CD4-positive, alpha-beta T cell (primary cell): ENCODE data around the gene ITGA2B. TPM values are rescaled to one million over a fixed set of nuclear protein-coding genes. Genes with fewer than 3 reads are reported as not detected.

Experiments
- ATAC-seq: fragments of 200-7000 bp; cut with Tn5 transposase; one replicate; pipeline ENCODE4 v1.10.0; 2022; ENCODE audit warnings: mild to moderate bottlenecking; ENCODE audit not compliant: poor library complexity
- CTCF ChIA-PET: fragments of 350-600 bp; sonication (Branson Sonifier 250); formaldehyde crosslinking; loops from one replicate; lab custom pipeline; 2021; ENCODE audit warnings: antibody characterized with exemption, inconsistent platforms; lab: Charles Lee
- POLR2A ChIA-PET: fragments of 350-600 bp; sonication (Branson Sonifier 250); formaldehyde crosslinking; loops from one replicate; lab custom pipeline; 2021; ENCODE audit warnings: antibody characterized with exemption, inconsistent platforms; lab: Charles Lee
- DNase-seq, 14 experiments: peaks; one replicate each; pipeline ENCODE4 v3.0.0-alpha.2; 2013 to 2020; ENCODE audit warnings: mixed read lengths in 2 of 14
- H3K27ac ChIP-seq, 2 donors: one replicate each; pipeline versions ENCODE4 v1.5.1 to v1.7.0; 2013; ENCODE audit warnings: low read length in 2 of 2, low read depth in 1 of 2, mild to moderate bottlenecking in 1 of 2
- H3K27me3 ChIP-seq, 2 experiments: 1 replicate in 1 of 2; 2 replicates in 1 of 2; pipeline versions ENCODE4 v1.6.1 to v1.7.0; 2013; ENCODE audit warnings: low read length in 2 of 2, control low read depth in 1 of 2, mild to moderate bottlenecking in 1 of 2, moderate library complexity in 1 of 2; ENCODE audit not compliant: insufficient read depth in 2 of 2, control insufficient read depth in 1 of 2
- H3K36me3 ChIP-seq: one replicate; pipeline ENCODE4 v1.6.1; 2013; ENCODE audit warnings: low read length, control low read depth; ENCODE audit not compliant: insufficient read depth
- H3K4me1 ChIP-seq: one replicate; pipeline ENCODE4 v1.6.1; 2013; ENCODE audit warnings: low read length, control low read depth; ENCODE audit not compliant: insufficient read depth
- H3K4me3 ChIP-seq: one replicate; pipeline ENCODE4 v1.5.1; 2013; ENCODE audit warnings: mild to moderate bottlenecking, low read length, moderate library complexity
- H3K9me3 ChIP-seq, 2 experiments: 1 replicate in 1 of 2; 2 replicates in 1 of 2; pipeline versions ENCODE4 v1.6.1 to v1.7.0; 2013; ENCODE audit warnings: low read length in 2 of 2, mild to moderate bottlenecking in 2 of 2, control low read depth in 1 of 2, moderate library complexity in 1 of 2; ENCODE audit not compliant: control insufficient read depth in 1 of 2, insufficient read depth in 1 of 2
- H3K27ac Mint-ChIP-seq: one replicate; pipeline ENCODE4 v1.8.0; 2020; ENCODE audit warnings: mixed read lengths
- H3K27me3 Mint-ChIP-seq: one replicate; pipeline ENCODE4 v1.8.0; 2021; ENCODE audit warnings: mixed read lengths
- H3K36me3 Mint-ChIP-seq: one replicate; pipeline ENCODE4 v1.8.0; 2021; ENCODE audit warnings: low read depth, mixed read lengths
- H3K4me1 Mint-ChIP-seq: one replicate; pipeline ENCODE4 v1.8.0; 2021; ENCODE audit warnings: low read depth, mixed read lengths
- H3K4me3 Mint-ChIP-seq: one replicate; pipeline ENCODE4 v1.8.0; 2020; ENCODE audit warnings: mild to moderate bottlenecking, mixed read lengths
- H3K9me3 Mint-ChIP-seq: one replicate; pipeline ENCODE4 v1.8.0; 2020; ENCODE audit warnings: mixed read lengths
- intact Hi-C, 2 experiments: fragments of 100-400 bp; cut with DNase I in 1 of 2; cut with micrococcal nuclease in 1 of 2; formaldehyde crosslinking; loops; one replicate each; pipeline versions ENCODE4 v1.15.1 to v1.9.0; 2023 to 2025; cut with DNase I, micrococcal nuclease
- total RNA-seq, 174 experiments: library from RNA in 2 of 174; stranded (reverse) in 2 of 174; gene quantifications; one replicate each; pipeline ENCODE4 v1.2.3 and lab custom pipeline; 2021 to 2026
- TF ChIP-seq, protein P1 (sequence below): fragments of 200-600 bp; IDR thresholded peaks from one replicate; pipeline ENCODE4 v1.8.0; 2022; ENCODE audit warnings: antibody characterized with exemption, mild to moderate bottlenecking

ITGA2B gene
- total RNA-seq, 2 experiments from 2014 or later: 0.85 to 0.87 TPM

DNA sequence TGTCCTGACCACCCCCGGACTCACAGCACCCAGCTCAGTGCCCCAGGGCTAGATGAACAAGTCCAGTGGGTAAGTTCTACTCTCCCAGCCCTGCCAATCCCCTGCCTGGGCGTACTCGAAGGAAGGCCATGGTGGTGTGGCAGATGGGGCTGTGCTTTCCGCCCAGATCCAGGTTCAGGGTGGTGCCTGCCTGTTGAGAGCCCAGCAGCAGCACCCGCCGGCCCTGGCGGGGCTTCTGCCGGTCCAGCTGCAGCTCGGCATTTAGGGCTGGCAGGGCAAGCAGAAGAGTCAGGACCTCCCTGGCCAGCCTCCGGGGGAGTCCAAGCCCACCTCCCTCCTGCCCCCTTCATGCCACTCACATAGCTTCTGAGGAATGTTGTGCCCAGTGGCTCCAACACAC is 9.6 kb downstream of the ITGA2B start:
- ChIA-PET POLR2A (no interaction called here), CTCF (interaction anchor here (0.5 kb wide), 1 partner anchor 16 kb away, joined by 3 read pairs; no protein-coding TSS in a partner anchor)
- Histone ChIP-seq H3K9me3 (no peaks in the 10 kb centered on the region), H3K27me3 (peaks cover 0 to 16% of the 10 kb centered on the region in 2 experiments), H3K4me3 (no peak overlapping the region), H3K4me1 (peaks cover 12% of the 10 kb centered on the region), H3K27ac (no peak overlapping the region), H3K36me3 (no peaks in the 10 kb centered on the region)
- Mint-ChIP-seq H3K36me3 (no peaks in the 10 kb centered on the region), H3K4me3 (no peak overlapping the region), H3K27me3 (peaks cover 34% of the 10 kb centered on the region), H3K4me1 (peaks cover 3% of the 10 kb centered on the region), H3K9me3 (no peaks in the 10 kb centered on the region), H3K27ac (no peak overlapping the region)
- no peak for ATAC-seq
- TF ChIP-seq, protein P1, sequence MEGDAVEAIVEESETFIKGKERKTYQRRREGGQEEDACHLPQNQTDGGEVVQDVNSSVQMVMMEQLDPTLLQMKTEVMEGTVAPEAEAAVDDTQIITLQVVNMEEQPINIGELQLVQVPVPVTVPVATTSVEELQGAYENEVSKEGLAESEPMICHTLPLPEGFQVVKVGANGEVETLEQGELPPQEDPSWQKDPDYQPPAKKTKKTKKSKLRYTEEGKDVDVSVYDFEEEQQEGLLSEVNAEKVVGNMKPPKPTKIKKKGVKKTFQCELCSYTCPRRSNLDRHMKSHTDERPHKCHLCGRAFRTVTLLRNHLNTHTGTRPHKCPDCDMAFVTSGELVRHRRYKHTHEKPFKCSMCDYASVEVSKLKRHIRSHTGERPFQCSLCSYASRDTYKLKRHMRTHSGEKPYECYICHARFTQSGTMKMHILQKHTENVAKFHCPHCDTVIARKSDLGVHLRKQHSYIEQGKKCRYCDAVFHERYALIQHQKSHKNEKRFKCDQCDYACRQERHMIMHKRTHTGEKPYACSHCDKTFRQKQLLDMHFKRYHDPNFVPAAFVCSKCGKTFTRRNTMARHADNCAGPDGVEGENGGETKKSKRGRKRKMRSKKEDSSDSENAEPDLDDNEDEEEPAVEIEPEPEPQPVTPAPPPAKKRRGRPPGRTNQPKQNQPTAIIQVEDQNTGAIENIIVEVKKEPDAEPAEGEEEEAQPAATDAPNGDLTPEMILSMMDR: no peak
- no peak for DNase-seq
- intact Hi-C loops: no loop called here

- Mint-ChIP-seq H3K4me1 (no peaks in the 10 kb centered on the region), H3K4me3 (no peak overlapping the region), H3K9me3 (no peaks in the 10 kb centered on the region), H3K36me3 (no peaks in the 10 kb centered on the region), H3K27ac (no peak overlapping the region), H3K27me3 (peaks cover 38% of the 10 kb centered on the region)
- Histone ChIP-seq H3K36me3 (no peaks in the 10 kb centered on the region), H3K4me1 (peaks cover 6% of the 10 kb centered on the region), H3K4me3 (no peak overlapping the region), H3K27ac (no peak overlapping the region), H3K27me3 (peaks cover 0 to 17% of the 10 kb centered on the region in 2 experiments), H3K9me3 (no peaks in the 10 kb centered on the region)
- POLR2A ChIA-PET: no interaction called here
- TF ChIP-seq, protein P1: no peak
- ATAC-seq: no peak
- no peak for DNase-seq
- intact Hi-C loops: no loop called here
- CTCF ChIA-PET: no interaction called here
Measured at GRCh38 chr17:44378171-44378705, 11.2 kb downstream of the ITGA2B start.

GRCh38 chr17:44376779-44377178 is 12.7 kb downstream of the ITGA2B start:
- CTCF ChIA-PET: no interaction called here
- TF ChIP-seq, protein P1: no peak
- H3K27ac ChIP-seq: no peak overlapping the region
- peaks cover 6% of the 10 kb centered on the region for H3K4me1 ChIP-seq
- H3K36me3 ChIP-seq: no peaks in the 10 kb centered on the region
- peaks cover 0 to 15% of the 10 kb centered on the region in 2 experiments for H3K27me3 ChIP-seq
- no peaks in the 10 kb centered on the region for H3K36me3 Mint-ChIP-seq
- no peak overlapping the region for H3K4me3 Mint-ChIP-seq
- DNase-seq (no peak), ATAC-seq (no peak)
- H3K9me3 ChIP-seq: no peaks in the 10 kb centered on the region
- intact Hi-C loops: no loop called here
- no peaks in the 10 kb centered on the region for H3K9me3 Mint-ChIP-seq
- H3K27ac Mint-ChIP-seq: no peak overlapping the region
- no peaks in the 10 kb centered on the region for H3K4me1 Mint-ChIP-seq
- POLR2A ChIA-PET: no interaction called here
- H3K4me3 ChIP-seq: no peak overlapping the region
- H3K27me3 Mint-ChIP-seq: peaks cover 43% of the 10 kb centered on the region
